Measurements from ENCODE around the gene GALNT9.

Gene GALNT9

GRCh38 chr12:132204793-132205270 lies 124.6 kb downstream of the GALNT9 start:
- H3K27ac ChIP-seq (ENCODE audit: low read depth, low read length): no peak overlapping the region
- H2AFZ ChIP-seq (ENCODE audit: low read length, unreplicated experiment): no peak overlapping the region
- peaks cover 32% of the 10 kb centered on the region for H3K27me3 ChIP-seq (ENCODE audit: insufficient read depth, low read length)
- no peaks in the 10 kb centered on the region for H3K36me3 ChIP-seq (ENCODE audit: insufficient read depth, low read length)
- no peaks in the 10 kb centered on the region for H3K79me2 ChIP-seq (ENCODE audit: control insufficient read depth, insufficient read depth, low read length, unreplicated experiment)
- H3K4me3 ChIP-seq (ENCODE audit: low read depth, low read length): 0 out of 2 replicates have a peak overlapping the region, but pooled peaks have one; percentile 31
- no peaks in the 10 kb centered on the region for H3K4me1 ChIP-seq (ENCODE audit: control insufficient read depth, insufficient read depth, low read length, unreplicated experiment)

GRCh38 chr12:132204063-132204792 lies 125.2 kb downstream of the GALNT9 start:
- no peak overlapping the region for H3K27ac ChIP-seq (ENCODE audit: low read depth, low read length)
- no peaks in the 10 kb centered on the region for H3K36me3 ChIP-seq (ENCODE audit: insufficient read depth, low read length)
- peaks cover 32% of the 10 kb centered on the region for H3K27me3 ChIP-seq (ENCODE audit: insufficient read depth, low read length)
- no peaks in the 10 kb centered on the region for H3K4me1 ChIP-seq (ENCODE audit: control insufficient read depth, insufficient read depth, low read length, unreplicated experiment)
- no peak overlapping the region for H3K4me3 ChIP-seq (ENCODE audit: low read depth, low read length)
- H3K79me2 ChIP-seq (ENCODE audit: control insufficient read depth, insufficient read depth, low read length, unreplicated experiment): no peaks in the 10 kb centered on the region
- no peak overlapping the region for H2AFZ ChIP-seq (ENCODE audit: low read length, unreplicated experiment)

GRCh38 chr12:132202929-132203721 lies 126.3 kb downstream of the GALNT9 start:
- Histone ChIP-seq H2AFZ (ENCODE audit: low read length, unreplicated experiment) (no peak overlapping the region), H3K27ac (ENCODE audit: low read depth, low read length) (no peak overlapping the region), H3K79me2 (ENCODE audit: control insufficient read depth, insufficient read depth, low read length, unreplicated experiment) (no peaks in the 10 kb centered on the region), H3K4me3 (ENCODE audit: low read depth, low read length) (no peak overlapping the region), H3K36me3 (ENCODE audit: insufficient read depth, low read length) (no peaks in the 10 kb centered on the region), H3K27me3 (ENCODE audit: insufficient read depth, low read length) (peaks cover 32% of the 10 kb centered on the region), H3K4me1 (ENCODE audit: control insufficient read depth, insufficient read depth, low read length, unreplicated experiment) (no peaks in the 10 kb centered on the region)

GRCh38 chr12:132201391-132202120 lies 127.8 kb downstream of the GALNT9 start:
- Histone ChIP-seq H3K4me3 (ENCODE audit: low read depth, low read length) (no peak overlapping the region), H3K79me2 (ENCODE audit: control insufficient read depth, insufficient read depth, low read length, unreplicated experiment) (no peaks in the 10 kb centered on the region), H3K4me1 (ENCODE audit: control insufficient read depth, insufficient read depth, low read length, unreplicated experiment) (no peaks in the 10 kb centered on the region), H3K36me3 (ENCODE audit: insufficient read depth, low read length) (no peaks in the 10 kb centered on the region), H2AFZ (ENCODE audit: low read length, unreplicated experiment) (no peak overlapping the region), H3K27me3 (ENCODE audit: insufficient read depth, low read length) (peaks cover 25% of the 10 kb centered on the region), H3K27ac (ENCODE audit: low read depth, low read length) (no peak overlapping the region)

GRCh38 chr12:132200800-132201199 lies 128.6 kb downstream of the GALNT9 start:
- no peak overlapping the region for H3K4me3 ChIP-seq (ENCODE audit: low read depth, low read length)
- H3K79me2 ChIP-seq (ENCODE audit: control insufficient read depth, insufficient read depth, low read length, unreplicated experiment): no peaks in the 10 kb centered on the region
- peaks cover 18% of the 10 kb centered on the region for H3K27me3 ChIP-seq (ENCODE audit: insufficient read depth, low read length)
- no peaks in the 10 kb centered on the region for H3K36me3 ChIP-seq (ENCODE audit: insufficient read depth, low read length)
- no peak overlapping the region for H3K27ac ChIP-seq (ENCODE audit: low read depth, low read length)
- H2AFZ ChIP-seq (ENCODE audit: low read length, unreplicated experiment): no peak overlapping the region
- no peaks in the 10 kb centered on the region for H3K4me1 ChIP-seq (ENCODE audit: control insufficient read depth, insufficient read depth, low read length, unreplicated experiment)

GRCh38 chr12:132199526-132200319 lies 129.7 kb downstream of the GALNT9 start:
- H3K79me2 ChIP-seq (ENCODE audit: control insufficient read depth, insufficient read depth, low read length, unreplicated experiment): no peaks in the 10 kb centered on the region

GRCh38 chr12:132199101-132199500 lies 130.3 kb downstream of the GALNT9 start:
- Histone ChIP-seq H3K79me2 (ENCODE audit: control insufficient read depth, insufficient read depth, low read length, unreplicated experiment) (no peaks in the 10 kb centered on the region), H3K36me3 (ENCODE audit: insufficient read depth, low read length) (no peaks in the 10 kb centered on the region), H2AFZ (ENCODE audit: low read length, unreplicated experiment) (no peak overlapping the region), H3K27me3 (ENCODE audit: insufficient read depth, low read length) (peaks cover under 1% of the 10 kb centered on the region; the same call in 1 of the 2 replicates), H3K4me3 (ENCODE audit: low read depth, low read length) (no peak overlapping the region), H3K4me1 (ENCODE audit: control insufficient read depth, insufficient read depth, low read length, unreplicated experiment) (no peaks in the 10 kb centered on the region), H3K27ac (ENCODE audit: low read depth, low read length) (no peak overlapping the region)

More at GRCh38 chr12:132199526-132200319, 129.7 kb downstream of the GALNT9 start:
- no peaks in the 10 kb centered on the region for H3K4me1 ChIP-seq (ENCODE audit: control insufficient read depth, insufficient read depth, low read length, unreplicated experiment)
- H2AFZ ChIP-seq (ENCODE audit: low read length, unreplicated experiment): no peak overlapping the region
- H3K27me3 ChIP-seq (ENCODE audit: insufficient read depth, low read length): peaks cover 7% of the 10 kb centered on the region; the same call in 1 of the 2 replicates
- H3K4me3 ChIP-seq (ENCODE audit: low read depth, low read length): no peak overlapping the region
- H3K36me3 ChIP-seq (ENCODE audit: insufficient read depth, low read length): no peaks in the 10 kb centered on the region
- no peak overlapping the region for H3K27ac ChIP-seq (ENCODE audit: low read depth, low read length)

GRCh38 chr12:132197581-132198354 lies 131.6 kb downstream of the GALNT9 start:
- Histone ChIP-seq H3K79me2 (ENCODE audit: control insufficient read depth, insufficient read depth, low read length, unreplicated experiment) (no peaks in the 10 kb centered on the region), H3K4me1 (ENCODE audit: control insufficient read depth, insufficient read depth, low read length, unreplicated experiment) (no peaks in the 10 kb centered on the region), H3K4me3 (ENCODE audit: low read depth, low read length) (no peak overlapping the region), H3K27me3 (ENCODE audit: insufficient read depth, low read length) (no peaks in the 10 kb centered on the region), H2AFZ (ENCODE audit: low read length, unreplicated experiment) (no peak overlapping the region), H3K27ac (ENCODE audit: low read depth, low read length) (no peak overlapping the region), H3K36me3 (ENCODE audit: insufficient read depth, low read length) (no peaks in the 10 kb centered on the region)

GRCh38 chr12:132196873-132197390 lies 132.5 kb downstream of the GALNT9 start:
- Histone ChIP-seq H3K36me3 (ENCODE audit: insufficient read depth, low read length) (no peaks in the 10 kb centered on the region), H3K4me3 (ENCODE audit: low read depth, low read length) (no peak overlapping the region), H2AFZ (ENCODE audit: low read length, unreplicated experiment) (no peak overlapping the region), H3K79me2 (ENCODE audit: control insufficient read depth, insufficient read depth, low read length, unreplicated experiment) (no peaks in the 10 kb centered on the region), H3K27me3 (ENCODE audit: insufficient read depth, low read length) (no peaks in the 10 kb centered on the region), H3K27ac (ENCODE audit: low read depth, low read length) (no peak overlapping the region), H3K4me1 (ENCODE audit: control insufficient read depth, insufficient read depth, low read length, unreplicated experiment) (no peaks in the 10 kb centered on the region)

All from ACC112 (cell line).